Parathyroid adenoma (tissue), 2 donors: ENCODE results near the gene COL4A2.

Experiments used
- H2AFZ ChIP-seq: fragments of 300-600 bp; sonication (generic); one replicate; pipeline ENCODE4 v1.7.0; 2017; ENCODE audit warnings: antibody characterized with exemption, mild to moderate bottlenecking
- H3K27ac ChIP-seq: fragments of 300-600 bp; sonication (generic); one replicate; pipeline ENCODE4 v1.7.0; 2017
- H3K27me3 ChIP-seq: fragments of 300-600 bp; sonication (generic); one replicate; pipeline ENCODE4 v1.7.0; 2017; ENCODE audit warnings: low read length; ENCODE audit not compliant: control insufficient read depth, insufficient read depth
- H3K36me3 ChIP-seq: fragments of 300-600 bp; sonication (generic); one replicate; pipeline ENCODE4 v1.7.0; 2017; ENCODE audit warnings: low read length; ENCODE audit not compliant: control insufficient read depth, insufficient read depth
- H3K4me1 ChIP-seq: fragments of 300-600 bp; sonication (generic); one replicate; pipeline ENCODE4 v1.7.0; 2017; ENCODE audit warnings: control low read depth
- H3K4me2 ChIP-seq: fragments of 300-600 bp; sonication (generic); one replicate; pipeline ENCODE4 v1.7.0; 2017; ENCODE audit warnings: low read length
- H3K4me3 ChIP-seq: fragments of 300-600 bp; sonication (generic); one replicate; pipeline ENCODE4 v1.7.0; 2017; ENCODE audit warnings: low read depth, low read length
- H3K79me2 ChIP-seq: fragments of 300-600 bp; sonication (generic); one replicate; pipeline ENCODE4 v1.7.0; 2017; ENCODE audit warnings: control low read depth
- H3K9ac ChIP-seq: fragments of 300-600 bp; sonication (generic); one replicate; pipeline ENCODE4 v1.7.0; 2017; ENCODE audit warnings: mild to moderate bottlenecking
- H3K9me3 ChIP-seq: fragments of 300-600 bp; sonication (generic); one replicate; pipeline ENCODE4 v1.7.0; 2017; ENCODE audit warnings: low read length; ENCODE audit not compliant: control insufficient read depth
- TF ChIP-seq, protein P1 (sequence below): fragments of 300-600 bp; sonication (generic); IDR thresholded peaks from one replicate; pipeline ENCODE4 v1.7.0; 2017; ENCODE audit warnings: antibody characterized with exemption, mild to moderate bottlenecking
- donor health status: primary hyperparathyroidism.

COL4A2 gene

DNA sequence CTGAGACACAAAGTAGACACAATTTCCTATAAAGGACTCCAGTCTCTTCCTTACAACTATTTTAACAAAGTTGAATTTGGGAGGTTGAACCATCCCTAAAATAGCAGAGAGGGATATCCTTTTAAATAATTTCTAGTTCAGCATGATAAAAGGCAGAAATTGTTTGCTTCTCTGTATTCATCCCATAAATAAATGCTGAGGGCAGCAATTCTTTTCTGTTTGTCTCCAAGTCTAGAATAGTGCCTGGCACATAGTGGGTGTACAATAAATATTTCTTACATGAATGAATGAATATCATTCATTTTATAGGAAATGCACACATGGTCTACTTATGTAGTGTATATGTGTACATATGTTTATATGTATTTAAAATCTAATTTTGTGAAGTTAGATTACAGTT lies 12.5 kb upstream of the COL4A2 start:
- H2AFZ ChIP-seq: no peak overlapping the region
- no peak overlapping the region for H3K27ac ChIP-seq
- no peaks in the 10 kb centered on the region for H3K27me3 ChIP-seq
- no peak overlapping the region for H3K4me2 ChIP-seq
- H3K4me1 ChIP-seq: no peaks in the 10 kb centered on the region
- no peaks in the 10 kb centered on the region for H3K9me3 ChIP-seq
- H3K36me3 ChIP-seq: no peaks in the 10 kb centered on the region
- no peak overlapping the region for H3K9ac ChIP-seq
- TF ChIP-seq, protein P1, sequence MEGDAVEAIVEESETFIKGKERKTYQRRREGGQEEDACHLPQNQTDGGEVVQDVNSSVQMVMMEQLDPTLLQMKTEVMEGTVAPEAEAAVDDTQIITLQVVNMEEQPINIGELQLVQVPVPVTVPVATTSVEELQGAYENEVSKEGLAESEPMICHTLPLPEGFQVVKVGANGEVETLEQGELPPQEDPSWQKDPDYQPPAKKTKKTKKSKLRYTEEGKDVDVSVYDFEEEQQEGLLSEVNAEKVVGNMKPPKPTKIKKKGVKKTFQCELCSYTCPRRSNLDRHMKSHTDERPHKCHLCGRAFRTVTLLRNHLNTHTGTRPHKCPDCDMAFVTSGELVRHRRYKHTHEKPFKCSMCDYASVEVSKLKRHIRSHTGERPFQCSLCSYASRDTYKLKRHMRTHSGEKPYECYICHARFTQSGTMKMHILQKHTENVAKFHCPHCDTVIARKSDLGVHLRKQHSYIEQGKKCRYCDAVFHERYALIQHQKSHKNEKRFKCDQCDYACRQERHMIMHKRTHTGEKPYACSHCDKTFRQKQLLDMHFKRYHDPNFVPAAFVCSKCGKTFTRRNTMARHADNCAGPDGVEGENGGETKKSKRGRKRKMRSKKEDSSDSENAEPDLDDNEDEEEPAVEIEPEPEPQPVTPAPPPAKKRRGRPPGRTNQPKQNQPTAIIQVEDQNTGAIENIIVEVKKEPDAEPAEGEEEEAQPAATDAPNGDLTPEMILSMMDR: no peak
- H3K4me3 ChIP-seq: no peak overlapping the region
- no peaks in the 10 kb centered on the region for H3K79me2 ChIP-seq

GRCh38 chr13:110297011-110297410 lies 10.1 kb upstream of the COL4A2 start:
- no peak overlapping the region for H2AFZ ChIP-seq
- no peaks in the 10 kb centered on the region for H3K79me2 ChIP-seq
- H3K27me3 ChIP-seq: no peaks in the 10 kb centered on the region
- TF ChIP-seq, protein P1: no peak
- H3K4me3 ChIP-seq: no peak overlapping the region
- H3K36me3 ChIP-seq: no peaks in the 10 kb centered on the region
- no peak overlapping the region for H3K27ac ChIP-seq
- no peak overlapping the region for H3K4me2 ChIP-seq
- no peaks in the 10 kb centered on the region for H3K9me3 ChIP-seq
- H3K4me1 ChIP-seq: no peaks in the 10 kb centered on the region
- no peak overlapping the region for H3K9ac ChIP-seq

GRCh38 chr13:110297766-110298504 lies 9.1 kb upstream of the COL4A2 start:
- TF ChIP-seq, protein P1: no peak
- no peaks in the 10 kb centered on the region for H3K79me2 ChIP-seq
- H3K27ac ChIP-seq: peak overlapping the region; percentile 41
- H3K4me2 ChIP-seq: no peak overlapping the region
- no peak overlapping the region for H3K4me3 ChIP-seq
- no peaks in the 10 kb centered on the region for H3K4me1 ChIP-seq
- no peak overlapping the region for H3K9ac ChIP-seq
- no peaks in the 10 kb centered on the region for H3K27me3 ChIP-seq
- no peaks in the 10 kb centered on the region for H3K36me3 ChIP-seq
- no peak overlapping the region for H2AFZ ChIP-seq
- no peaks in the 10 kb centered on the region for H3K9me3 ChIP-seq

DNA sequence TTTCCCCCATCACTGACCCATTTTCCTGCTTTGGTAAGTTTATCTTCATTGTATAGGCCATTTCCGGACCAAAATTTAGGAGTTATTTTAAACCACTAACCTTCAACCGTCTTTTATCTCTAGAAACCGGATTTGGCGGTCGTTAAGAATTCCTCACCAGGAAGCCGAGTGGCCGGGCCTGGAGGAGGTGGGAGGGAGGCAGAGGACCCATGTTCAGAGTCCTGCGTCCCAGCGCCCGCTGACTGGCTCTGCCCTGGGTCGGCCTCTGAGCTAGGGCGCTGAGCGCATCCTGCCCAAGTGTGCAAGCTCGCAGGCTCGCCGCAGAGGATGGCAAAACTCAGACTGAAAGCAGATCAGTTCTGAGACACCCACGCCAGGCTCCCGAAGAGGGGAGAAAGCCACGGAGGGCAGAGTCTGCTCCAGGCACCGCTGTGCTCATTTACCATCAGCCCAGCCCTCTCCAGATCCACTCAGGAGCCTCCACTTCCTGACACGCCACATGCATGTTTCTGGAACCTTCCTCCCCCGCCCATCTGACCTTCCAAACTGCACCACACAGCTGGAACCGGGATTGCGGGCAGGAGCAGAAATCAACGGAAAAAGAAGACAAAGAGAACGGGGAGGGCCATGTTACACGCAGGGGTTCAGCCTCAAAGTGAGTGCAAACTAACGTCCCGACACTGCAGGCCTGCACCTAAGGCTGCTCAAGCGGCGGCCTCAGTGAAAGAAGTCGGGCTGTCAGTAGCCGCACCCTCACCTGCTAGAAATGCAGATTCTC lies 8.4 kb upstream of the COL4A2 start:
- Histone ChIP-seq H3K4me1 (no peaks in the 10 kb centered on the region), H3K27me3 (no peaks in the 10 kb centered on the region), H3K4me2 (peak overlapping the region; percentile 17), H3K27ac (peak overlapping the region; percentile 41), H3K4me3 (no peak overlapping the region), H2AFZ (no peak overlapping the region), H3K36me3 (no peaks in the 10 kb centered on the region), H3K79me2 (no peaks in the 10 kb centered on the region), H3K9me3 (no peaks in the 10 kb centered on the region), H3K9ac (no peak overlapping the region)
- TF ChIP-seq, protein P1: no peak
